Bronchial epithelial cell (primary cell): Measurements from ENCODE around the gene MMP2. TPM values are rescaled to one million over a fixed set of nuclear protein-coding genes. Genes with fewer than 3 reads are reported as not detected.

Source experiments
- DNase-seq: peaks from one replicate; pipeline ENCODE4 v3.0.0-alpha.2; 2010; ENCODE audit warnings: low read depth
- FAIRE-seq: peaks from 2 replicates; lab custom pipeline; 2011; peaks lifted over from hg19 to GRCh38; lab: Jason Lieb, UNC
- H3K27me3 ChIP-seq: 2 replicates; pipeline ENCODE4 v1.5.1; 2011; ENCODE audit warnings: low read length; ENCODE audit not compliant: control insufficient read depth, insufficient read depth
- H3K36me3 ChIP-seq: 2 replicates; pipeline ENCODE4 v1.5.1; 2011; ENCODE audit warnings: low read length; ENCODE audit not compliant: control insufficient read depth, insufficient read depth
- H3K4me3 ChIP-seq: 2 replicates; pipeline ENCODE4 v1.5.1; 2011; ENCODE audit warnings: mild to moderate bottlenecking, low read depth, low read length, control low read depth
- total RNA-seq: library from RNA; depleted of rRNA; stranded (reverse); fragments of >200 nt; gene quantifications from 2 replicates; pipeline ENCODE4 v1.2.1, GENCODE V29; 2014
- TF ChIP-seq, protein P1 (sequence below): IDR thresholded peaks from 2 replicates; pipeline ENCODE4 v1.5.1; 2011; ENCODE audit warnings: mild to moderate bottlenecking, moderate library complexity, low read length, control low read depth, inconsistent platforms; ENCODE audit not compliant: insufficient read depth, severe bottlenecking

The MMP2 gene
- total RNA-seq, 1 donor from 2014 or later, result 12.4 TPM

- DNase-seq (peak; percentile 96), FAIRE-seq (no peak)
- TF ChIP-seq, protein P1, sequence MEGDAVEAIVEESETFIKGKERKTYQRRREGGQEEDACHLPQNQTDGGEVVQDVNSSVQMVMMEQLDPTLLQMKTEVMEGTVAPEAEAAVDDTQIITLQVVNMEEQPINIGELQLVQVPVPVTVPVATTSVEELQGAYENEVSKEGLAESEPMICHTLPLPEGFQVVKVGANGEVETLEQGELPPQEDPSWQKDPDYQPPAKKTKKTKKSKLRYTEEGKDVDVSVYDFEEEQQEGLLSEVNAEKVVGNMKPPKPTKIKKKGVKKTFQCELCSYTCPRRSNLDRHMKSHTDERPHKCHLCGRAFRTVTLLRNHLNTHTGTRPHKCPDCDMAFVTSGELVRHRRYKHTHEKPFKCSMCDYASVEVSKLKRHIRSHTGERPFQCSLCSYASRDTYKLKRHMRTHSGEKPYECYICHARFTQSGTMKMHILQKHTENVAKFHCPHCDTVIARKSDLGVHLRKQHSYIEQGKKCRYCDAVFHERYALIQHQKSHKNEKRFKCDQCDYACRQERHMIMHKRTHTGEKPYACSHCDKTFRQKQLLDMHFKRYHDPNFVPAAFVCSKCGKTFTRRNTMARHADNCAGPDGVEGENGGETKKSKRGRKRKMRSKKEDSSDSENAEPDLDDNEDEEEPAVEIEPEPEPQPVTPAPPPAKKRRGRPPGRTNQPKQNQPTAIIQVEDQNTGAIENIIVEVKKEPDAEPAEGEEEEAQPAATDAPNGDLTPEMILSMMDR, result no peak
- no peaks in the 10 kb centered on the region for H3K36me3 ChIP-seq
- H3K27me3 ChIP-seq, result peaks cover 4% of the 10 kb centered on the region
- H3K4me3 ChIP-seq, result no peak overlapping the region
Measured at GRCh38 chr16:55437625-55438024, 41.4 kb upstream of the MMP2 start.

- DNase-seq (no peak), FAIRE-seq (no peak)
- Histone ChIP-seq H3K27me3 (peaks cover 4% of the 10 kb centered on the region), H3K36me3 (no peaks in the 10 kb centered on the region), H3K4me3 (no peak overlapping the region)
- TF ChIP-seq, protein P1, result no peak
Measured at GRCh38 chr16:55438281-55438680, 40.7 kb upstream of the MMP2 start.

DNA sequence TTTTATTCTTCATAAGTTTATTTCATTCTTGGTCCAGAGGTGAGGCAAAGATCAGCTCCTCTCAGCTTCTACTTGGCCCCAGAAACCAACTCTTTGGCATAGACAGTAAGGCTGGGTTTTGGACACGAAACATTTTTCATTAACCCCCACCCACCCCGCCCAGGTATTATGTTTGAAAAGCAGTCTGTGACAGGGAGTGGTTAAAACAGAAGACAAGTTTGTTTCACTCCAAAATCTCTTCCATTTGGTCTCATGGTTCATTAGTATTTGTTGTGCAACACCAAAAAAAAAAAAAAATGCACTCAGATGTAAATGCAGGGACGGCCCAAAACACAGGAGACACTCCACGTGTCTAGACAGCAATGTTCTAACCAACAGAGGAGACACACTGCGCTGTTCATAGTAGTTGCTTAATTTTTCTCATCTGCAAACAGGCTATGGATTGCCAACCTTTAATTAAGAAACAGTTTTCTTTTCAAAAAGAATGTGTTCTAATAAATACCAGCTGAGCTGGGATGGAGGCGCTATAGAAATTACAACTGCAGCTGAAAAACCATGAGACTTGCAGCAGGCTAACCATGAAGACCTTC lies 39.8 kb upstream of the MMP2 start:
- H3K4me3 ChIP-seq, result no peak overlapping the region
- H3K36me3 ChIP-seq, result no peaks in the 10 kb centered on the region
- TF ChIP-seq, protein P1, result no peak
- peak; percentile 7 for DNase-seq
- peaks cover 2% of the 10 kb centered on the region for H3K27me3 ChIP-seq
- FAIRE-seq, result no peak

GRCh38 chr16:55443434-55444346 lies 35.3 kb upstream of the MMP2 start:
- FAIRE-seq (no peak), DNase-seq (peak; percentile 36)
- no peaks in the 10 kb centered on the region for H3K36me3 ChIP-seq
- peaks cover 2% of the 10 kb centered on the region for H3K27me3 ChIP-seq
- TF ChIP-seq, protein P1, result no peak
- no peak overlapping the region for H3K4me3 ChIP-seq

- Histone ChIP-seq H3K4me3 (no peak overlapping the region), H3K36me3 (no peaks in the 10 kb centered on the region), H3K27me3 (no peaks in the 10 kb centered on the region)
- TF ChIP-seq, protein P1, result no peak
- no peak for DNase-seq
- FAIRE-seq, result peak; percentile 32
Measured at GRCh38 chr16:55444754-55445485, 34.1 kb upstream of the MMP2 start.
